Mammary epithelial cell (primary cell): ENCODE data around the gene MORN1.

Experiments used
- EZH2 ChIP-seq: IDR thresholded peaks from 2 replicates; pipeline ENCODE4 v1.6.1; 2012; ENCODE audit warnings: low read length, inconsistent platforms, borderline replicate concordance
- TF ChIP-seq, protein P1 (sequence below), 2 donors: IDR thresholded peaks in 1 of 2; conservative IDR thresholded peaks in 1 of 2; 2 replicates each; pipeline ENCODE4 v1.5.1; 2011 to 2012; ENCODE audit warnings: inconsistent platforms in 2 of 2, low read length in 2 of 2, mild to moderate bottlenecking in 2 of 2, control low read depth in 1 of 2, low read depth in 1 of 2; ENCODE audit not compliant: insufficient read depth in 1 of 2; ENCODE audit errors: extremely low read depth in 1 of 2

DNA sequence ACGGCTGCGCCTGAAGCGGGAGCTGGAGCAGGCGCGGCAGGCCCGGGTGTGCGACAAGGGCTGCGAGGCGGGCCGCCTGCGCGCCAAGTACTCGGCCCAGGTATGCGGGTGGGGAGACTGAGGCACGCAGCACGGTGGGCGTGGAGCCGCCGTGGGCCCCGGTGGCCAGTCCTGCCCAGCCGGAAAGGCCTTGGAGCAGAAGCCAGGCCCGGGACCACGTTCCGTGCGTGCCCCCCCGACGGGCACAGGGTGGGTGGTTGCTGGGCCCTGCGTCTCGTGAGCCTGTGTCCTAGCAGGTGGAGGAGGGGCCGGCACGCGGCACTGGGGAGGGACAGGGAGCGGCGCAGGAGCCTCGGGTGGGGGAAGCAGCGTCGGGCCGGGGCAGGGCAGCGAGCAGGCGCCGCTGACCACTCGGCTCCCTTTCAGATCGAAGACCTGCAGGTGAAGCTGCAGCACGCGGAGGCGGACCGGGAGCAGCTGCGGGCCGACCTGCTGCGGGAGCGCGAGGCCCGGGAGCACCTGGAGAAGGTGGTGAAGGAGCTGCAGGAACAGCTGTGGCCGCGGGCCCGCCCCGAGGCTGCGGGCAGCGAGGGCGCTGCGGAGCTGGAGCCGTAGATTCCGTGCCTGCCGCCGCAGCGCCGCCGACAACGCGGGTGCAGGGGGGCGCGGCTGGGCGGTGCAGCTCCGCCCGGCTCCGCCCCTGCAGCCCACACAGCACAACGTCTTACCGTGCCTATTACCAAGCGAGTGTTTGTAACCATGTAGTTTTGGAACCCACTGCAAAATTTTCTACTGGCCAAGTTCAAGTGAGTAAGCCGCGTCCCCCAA lies 85.0 kb downstream of the MORN1 start:
- TF ChIP-seq EZH2, result no peak
- TF ChIP-seq, protein P1, sequence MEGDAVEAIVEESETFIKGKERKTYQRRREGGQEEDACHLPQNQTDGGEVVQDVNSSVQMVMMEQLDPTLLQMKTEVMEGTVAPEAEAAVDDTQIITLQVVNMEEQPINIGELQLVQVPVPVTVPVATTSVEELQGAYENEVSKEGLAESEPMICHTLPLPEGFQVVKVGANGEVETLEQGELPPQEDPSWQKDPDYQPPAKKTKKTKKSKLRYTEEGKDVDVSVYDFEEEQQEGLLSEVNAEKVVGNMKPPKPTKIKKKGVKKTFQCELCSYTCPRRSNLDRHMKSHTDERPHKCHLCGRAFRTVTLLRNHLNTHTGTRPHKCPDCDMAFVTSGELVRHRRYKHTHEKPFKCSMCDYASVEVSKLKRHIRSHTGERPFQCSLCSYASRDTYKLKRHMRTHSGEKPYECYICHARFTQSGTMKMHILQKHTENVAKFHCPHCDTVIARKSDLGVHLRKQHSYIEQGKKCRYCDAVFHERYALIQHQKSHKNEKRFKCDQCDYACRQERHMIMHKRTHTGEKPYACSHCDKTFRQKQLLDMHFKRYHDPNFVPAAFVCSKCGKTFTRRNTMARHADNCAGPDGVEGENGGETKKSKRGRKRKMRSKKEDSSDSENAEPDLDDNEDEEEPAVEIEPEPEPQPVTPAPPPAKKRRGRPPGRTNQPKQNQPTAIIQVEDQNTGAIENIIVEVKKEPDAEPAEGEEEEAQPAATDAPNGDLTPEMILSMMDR (conservative IDR thresholded peaks at IDR 0.05 in 1 of 2, IDR thresholded peaks at IDR 0.05 in 1 of 2; ENCODE audit: extremely low read depth in 1 of 2, insufficient read depth in 1 of 2, low read depth in 1 of 2, low read length in 2 of 2), result no peak
